GM19035 (cell line): ENCODE results near the gene EML1.

Source experiments
- ATAC-seq: cut with Tn5 transposase; IDR thresholded peaks from one replicate; pipeline ENCODE4 v1.9.1; 2021; ENCODE audit not compliant: unreplicated experiment

The EML1 gene

GRCh38 chr14:99775351-99775750, 17.9 kb upstream of the EML1 start:
- ATAC-seq: no peak

DNA sequence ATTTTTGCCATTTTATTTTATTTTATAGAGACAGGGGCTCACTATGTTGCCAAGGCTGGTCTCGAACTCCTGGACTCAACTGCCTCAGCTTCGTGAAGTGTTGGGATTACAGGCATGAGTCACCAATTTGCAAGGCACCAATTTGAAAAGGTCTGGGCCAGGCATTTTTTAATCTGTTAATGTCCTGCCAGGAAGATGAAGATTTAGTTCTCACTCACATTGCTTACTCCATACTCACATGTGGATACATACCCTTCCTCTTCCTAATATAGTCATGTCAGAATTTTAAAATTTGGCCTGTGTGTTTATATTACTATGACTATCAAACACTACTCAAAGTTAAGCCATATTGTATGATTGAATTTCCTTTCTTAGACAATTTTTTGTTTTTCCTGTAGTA, 15.3 kb upstream of the EML1 start:
- ATAC-seq: no peak

- no peak for ATAC-seq
These were observed 13.5 kb upstream of the EML1 start for GRCh38 chr14:99779751-99780150.

- ATAC-seq: no peak
These were observed 12.5 kb upstream of the EML1 start for GRCh38 chr14:99780690-99781089.

GRCh38 chr14:99781091-99781490, 12.1 kb upstream of the EML1 start:
- no peak for ATAC-seq

GRCh38 chr14:99781853-99782610, 11.2 kb upstream of the EML1 start:
- ATAC-seq: no peak

- no peak for ATAC-seq
These were observed 8.7 kb upstream of the EML1 start for GRCh38 chr14:99784508-99784907.

- ATAC-seq: no peak
These were observed 7.8 kb upstream of the EML1 start for GRCh38 chr14:99785426-99785825.

DNA sequence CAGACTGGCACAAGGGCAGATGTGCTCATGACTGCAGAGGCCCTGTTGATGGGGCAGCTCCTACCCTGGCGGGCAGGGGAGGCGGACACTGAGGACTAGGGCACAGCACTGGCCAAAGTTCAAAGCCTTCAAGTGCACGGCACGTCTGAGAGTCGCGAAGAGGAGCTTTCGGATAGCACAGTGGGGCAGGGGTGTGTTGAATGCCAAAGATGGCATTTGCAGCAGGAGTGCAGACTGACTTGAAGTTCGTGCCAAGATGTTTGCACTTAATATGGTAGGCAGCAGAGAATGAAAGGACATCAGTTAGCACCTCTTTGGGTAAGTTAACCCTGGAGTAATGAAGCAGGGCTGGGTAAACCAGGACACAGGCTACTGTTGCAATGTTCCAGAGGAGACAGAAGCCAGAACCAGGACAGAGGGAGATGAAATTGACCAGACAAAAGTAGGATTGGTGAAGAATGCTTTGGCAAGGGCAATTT, 6.7 kb upstream of the EML1 start:
- ATAC-seq: no peak

DNA sequence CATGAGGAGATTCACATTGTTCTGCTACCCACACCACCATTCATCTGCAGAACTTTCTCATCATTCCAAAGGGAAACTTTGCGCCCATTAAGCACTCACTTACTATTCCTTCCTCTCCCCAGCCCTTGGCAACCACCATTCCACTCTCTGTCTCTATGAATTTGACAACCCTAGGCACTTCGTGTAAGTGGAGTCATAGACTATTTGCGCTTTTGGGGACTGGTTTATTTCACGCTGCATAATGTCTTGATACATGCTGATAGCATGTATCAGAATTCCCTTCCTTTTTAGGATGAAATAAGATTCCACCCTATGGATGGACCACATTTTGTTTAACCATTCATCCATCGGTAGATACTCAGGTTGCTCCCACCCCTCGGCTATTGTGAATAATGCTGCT, 4.5 kb upstream of the EML1 start:
- ATAC-seq: no peak

- ATAC-seq: no peak
These were observed 3.6 kb upstream of the EML1 start for GRCh38 chr14:99789581-99789980.

DNA sequence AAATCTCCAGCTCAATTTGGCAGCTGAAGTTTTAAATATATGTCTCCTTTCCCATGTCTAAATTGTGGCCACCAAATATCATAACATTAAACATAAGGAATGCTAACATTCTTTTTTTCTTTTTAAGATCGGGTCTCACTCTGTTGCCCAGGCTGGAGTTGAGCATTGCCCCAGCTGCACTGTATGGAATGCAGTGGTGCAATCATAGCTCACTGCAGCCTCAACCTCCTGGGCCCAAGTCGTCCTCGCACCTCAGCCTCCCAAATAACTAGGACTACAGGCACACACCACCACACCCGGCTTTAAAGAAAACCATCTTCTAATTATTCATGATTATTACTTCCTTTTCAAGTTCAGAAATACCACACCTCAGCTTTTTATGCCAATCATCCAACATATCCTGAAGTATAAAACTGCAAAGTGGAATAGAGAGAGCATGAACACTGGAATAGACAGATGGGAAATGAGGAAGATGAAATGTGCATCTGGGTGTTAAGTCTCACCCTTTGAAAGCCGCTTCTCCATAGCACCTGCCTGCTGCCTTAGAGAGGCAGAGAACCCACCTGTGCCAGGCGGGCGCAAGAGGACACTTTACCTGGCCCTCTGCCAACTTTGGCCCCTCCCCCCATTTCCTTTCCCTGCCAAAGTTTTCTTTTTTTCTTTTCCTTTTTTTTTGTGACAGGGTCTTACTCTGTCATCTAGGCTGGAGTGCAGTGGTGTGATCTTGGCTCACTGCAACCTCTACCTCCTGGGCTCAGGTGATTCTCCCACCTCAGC, 2.8 kb upstream of the EML1 start:
- no peak for ATAC-seq

GRCh38 chr14:99790978-99791376, 2.2 kb upstream of the EML1 start:
- no peak for ATAC-seq

GRCh38 chr14:99791476-99792209, 1.6 kb upstream of the EML1 start:
- no peak for ATAC-seq

- no peak for ATAC-seq
These were observed 1.0 kb upstream of the EML1 start for GRCh38 chr14:99792210-99792535.

- ATAC-seq: no peak
These were observed 531 bp upstream of the EML1 start for GRCh38 chr14:99792551-99793212.

DNA sequence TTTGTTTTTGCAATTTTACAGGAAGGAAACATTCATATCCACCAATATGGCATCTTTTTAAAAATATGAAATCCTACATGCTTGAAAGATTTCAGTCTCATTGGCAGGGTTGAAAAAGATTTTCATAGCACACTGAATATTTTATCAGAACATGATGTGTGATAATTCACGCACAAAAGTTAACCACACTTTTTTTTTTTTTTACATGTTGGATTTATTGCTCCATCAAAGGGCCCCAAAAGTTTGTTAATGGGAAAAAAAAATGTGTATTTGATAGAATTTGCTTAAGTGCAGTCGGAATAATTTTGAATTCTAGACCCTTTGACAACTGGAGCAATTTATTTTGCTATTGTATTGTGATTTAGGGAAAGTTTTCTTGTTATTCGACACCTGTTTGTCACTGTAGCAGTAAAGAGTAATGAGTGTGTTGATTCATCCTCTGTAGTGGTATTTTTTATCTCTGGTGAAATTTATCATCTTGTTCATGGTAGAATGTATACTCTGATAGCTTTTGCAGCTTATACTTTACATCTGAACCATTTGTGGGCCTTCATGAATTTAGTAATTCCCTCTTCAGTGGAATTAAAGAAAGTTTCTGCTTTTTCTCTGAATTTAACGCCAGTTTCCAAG, 1.1 kb downstream of the EML1 start:
- no peak for ATAC-seq

DNA sequence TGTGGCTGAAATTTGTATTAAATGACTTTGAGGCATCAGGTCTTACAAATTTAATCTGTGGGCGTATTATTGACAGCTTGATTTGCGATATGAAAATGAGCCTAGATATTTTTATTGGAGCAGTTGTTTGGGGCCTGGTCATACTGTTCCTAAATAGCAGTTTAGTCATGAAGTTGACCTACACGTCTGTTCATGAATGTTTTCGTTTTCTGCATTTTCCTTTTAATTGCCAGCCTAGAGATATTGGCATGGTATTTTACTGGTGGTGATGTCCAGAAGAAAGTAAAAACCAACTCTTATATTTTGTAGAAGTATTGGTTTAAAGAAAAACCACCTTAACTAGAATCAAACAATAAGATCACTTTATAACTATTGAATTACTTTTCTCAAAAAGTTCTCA, 1.8 kb downstream of the EML1 start:
- no peak for ATAC-seq

- no peak for ATAC-seq
These were observed 4.0 kb downstream of the EML1 start for GRCh38 chr14:99797231-99797630.

GRCh38 chr14:99800781-99801180, 7.6 kb downstream of the EML1 start:
- no peak for ATAC-seq
